Prostate gland (tissue), 2 donors: ENCODE results near the gene ALOXE3.

Experiments
- POLR2A ChIP-seq: fragments of 450-650 bp; IDR thresholded peaks from one replicate; pipeline ENCODE4 v1.6.1; 2016; ENCODE audit warnings: antibody characterized with exemption, mild to moderate bottlenecking
- TF ChIP-seq, protein P1 (sequence below), 4 experiments: fragments of 200-600 bp in 2 of 4; fragments of 450-650 bp in 2 of 4; sonication (generic) in 2 of 4; IDR thresholded peaks; 1 replicate in 3 of 4; 2 replicates in 1 of 4; pipeline ENCODE4 v1.5.1; 2016 to 2019; ENCODE audit warnings: antibody characterized with exemption in 4 of 4, mild to moderate bottlenecking in 2 of 4, moderate library complexity in 2 of 4

DNA sequence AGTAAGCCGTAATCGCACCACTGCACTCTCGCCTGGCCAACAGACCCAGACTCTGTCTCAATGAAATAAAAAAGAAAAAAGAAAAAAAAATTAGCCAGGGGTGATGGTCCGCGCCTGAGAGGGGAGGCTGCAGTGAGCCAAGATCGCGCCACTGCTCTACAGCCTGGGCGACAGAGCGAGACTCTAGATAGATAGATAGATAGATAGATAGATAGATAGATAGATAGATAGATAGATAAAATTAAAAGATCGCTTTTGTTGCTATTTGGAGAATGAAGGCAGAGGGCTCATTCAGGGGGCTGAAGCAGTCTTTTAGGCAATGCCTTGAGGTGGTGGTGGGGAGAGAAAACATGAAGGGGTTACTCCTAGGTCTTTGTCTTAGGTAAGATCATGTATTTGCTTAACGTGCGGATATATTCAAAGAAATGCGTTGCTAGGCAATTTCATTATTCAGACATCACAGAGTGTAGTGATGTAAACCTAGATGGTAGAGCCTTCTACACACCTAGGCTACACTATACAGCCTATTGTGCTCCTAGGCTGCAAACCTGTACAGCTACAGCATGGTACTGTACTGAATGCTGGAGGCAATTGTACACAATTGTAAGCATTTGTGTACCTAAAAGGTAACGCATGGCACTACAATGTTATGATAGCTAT is 9.9 kb upstream of the ALOXE3 start:
- TF ChIP-seq, protein P1, sequence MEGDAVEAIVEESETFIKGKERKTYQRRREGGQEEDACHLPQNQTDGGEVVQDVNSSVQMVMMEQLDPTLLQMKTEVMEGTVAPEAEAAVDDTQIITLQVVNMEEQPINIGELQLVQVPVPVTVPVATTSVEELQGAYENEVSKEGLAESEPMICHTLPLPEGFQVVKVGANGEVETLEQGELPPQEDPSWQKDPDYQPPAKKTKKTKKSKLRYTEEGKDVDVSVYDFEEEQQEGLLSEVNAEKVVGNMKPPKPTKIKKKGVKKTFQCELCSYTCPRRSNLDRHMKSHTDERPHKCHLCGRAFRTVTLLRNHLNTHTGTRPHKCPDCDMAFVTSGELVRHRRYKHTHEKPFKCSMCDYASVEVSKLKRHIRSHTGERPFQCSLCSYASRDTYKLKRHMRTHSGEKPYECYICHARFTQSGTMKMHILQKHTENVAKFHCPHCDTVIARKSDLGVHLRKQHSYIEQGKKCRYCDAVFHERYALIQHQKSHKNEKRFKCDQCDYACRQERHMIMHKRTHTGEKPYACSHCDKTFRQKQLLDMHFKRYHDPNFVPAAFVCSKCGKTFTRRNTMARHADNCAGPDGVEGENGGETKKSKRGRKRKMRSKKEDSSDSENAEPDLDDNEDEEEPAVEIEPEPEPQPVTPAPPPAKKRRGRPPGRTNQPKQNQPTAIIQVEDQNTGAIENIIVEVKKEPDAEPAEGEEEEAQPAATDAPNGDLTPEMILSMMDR (IDR thresholded peaks at IDR 0.05) = no peak
- no peak for TF ChIP-seq POLR2A
